HG03064 (cell line): ENCODE results near the gene LSM10.

ENCODE experiments used
- ATAC-seq: cut with Tn5 transposase; IDR thresholded peaks from one replicate; pipeline ENCODE4 v1.9.1; 2021; ENCODE audit warnings: low read depth; ENCODE audit not compliant: unreplicated experiment

Gene LSM10

DNA sequence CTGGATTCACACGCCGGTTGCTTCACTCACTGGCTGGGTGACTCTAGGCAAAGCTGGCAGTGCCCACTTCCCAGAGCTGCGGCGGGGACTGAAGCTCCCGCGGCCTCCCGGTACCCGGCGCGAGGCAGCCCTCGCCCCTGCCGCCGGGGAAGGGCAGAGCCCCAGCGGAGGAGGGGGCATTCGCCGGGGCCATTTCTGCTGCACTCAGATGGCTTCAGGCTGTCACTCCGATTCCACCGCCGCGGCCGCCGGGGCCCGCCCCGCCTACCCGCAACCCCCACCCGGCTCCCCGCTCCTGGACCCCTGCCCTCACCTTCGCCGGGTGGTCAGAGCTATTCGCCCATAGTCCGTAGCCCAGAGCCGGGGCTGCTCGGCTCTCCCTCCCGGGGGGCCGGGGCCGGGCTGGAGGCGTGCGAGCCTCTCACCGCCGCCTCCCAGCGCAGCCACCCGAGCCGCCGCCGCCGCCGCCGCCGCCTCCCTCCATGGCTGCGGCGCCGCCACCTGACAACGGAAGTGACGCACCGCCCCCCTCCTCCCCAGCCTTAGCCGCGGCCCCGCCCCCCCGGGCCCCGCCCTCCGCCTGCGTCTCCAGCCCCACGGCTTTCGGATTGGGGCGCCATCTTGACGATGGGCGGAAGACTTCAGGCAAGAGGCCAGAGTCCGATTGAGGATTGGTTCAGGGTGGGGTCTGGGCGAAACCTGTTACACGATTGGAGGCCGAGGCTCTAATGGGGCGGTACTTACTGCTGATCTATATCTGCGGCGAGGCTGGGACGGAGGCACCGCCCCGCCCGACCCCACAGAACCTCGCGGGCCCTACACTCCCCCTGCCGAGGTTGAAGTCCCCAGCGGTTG is 12.1 kb downstream of the LSM10 start, which contains the start of gene STK40:
TSS of gene STK40 (minus strand) at position 515 of the 855 bp plus-strand sequence. CDS start 24,592 bp downstream, outside the sequence.
- peak; percentile 66 for ATAC-seq

DNA sequence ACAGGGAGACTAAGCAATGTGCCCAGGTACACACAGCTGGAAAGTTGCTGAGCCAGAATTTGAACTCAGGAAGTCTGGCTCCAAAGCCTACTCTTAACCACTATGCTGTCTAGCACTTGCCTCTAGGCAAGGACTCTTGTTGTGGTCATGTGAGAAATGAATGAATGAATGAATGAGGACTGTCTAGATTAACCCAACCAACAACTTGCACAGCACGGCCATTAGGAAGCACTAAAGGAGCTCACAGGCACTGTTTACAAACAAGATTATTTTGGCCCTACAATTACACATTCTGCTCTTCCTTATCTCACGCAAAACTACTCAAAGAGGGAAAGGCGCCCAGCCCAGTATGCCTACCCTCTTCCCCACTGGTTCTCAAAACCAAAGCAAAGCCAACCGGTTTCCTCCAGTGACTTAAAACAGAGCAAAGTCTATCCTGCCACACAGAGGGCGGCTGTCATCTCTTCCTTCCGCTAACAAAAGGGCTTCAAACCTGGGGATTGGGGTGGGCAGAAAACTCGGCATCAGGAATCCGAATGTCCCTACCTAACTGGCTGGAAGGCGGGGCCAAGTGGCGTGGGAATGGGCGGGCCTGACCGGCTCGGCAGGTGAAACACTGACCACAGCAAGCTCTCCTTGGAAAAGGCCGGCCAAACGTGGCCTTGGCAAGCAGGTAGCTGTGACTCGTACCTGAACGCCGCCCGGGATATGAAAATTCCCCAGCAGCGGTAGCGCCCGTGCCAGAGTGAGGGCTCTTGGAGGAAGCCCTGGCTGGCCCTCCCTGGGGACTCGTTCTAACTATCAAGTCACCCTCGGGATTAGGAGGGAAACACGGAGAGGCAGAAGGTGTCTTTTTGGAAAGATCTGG is 12.9 kb downstream of the LSM10 start:
- no peak for ATAC-seq

DNA sequence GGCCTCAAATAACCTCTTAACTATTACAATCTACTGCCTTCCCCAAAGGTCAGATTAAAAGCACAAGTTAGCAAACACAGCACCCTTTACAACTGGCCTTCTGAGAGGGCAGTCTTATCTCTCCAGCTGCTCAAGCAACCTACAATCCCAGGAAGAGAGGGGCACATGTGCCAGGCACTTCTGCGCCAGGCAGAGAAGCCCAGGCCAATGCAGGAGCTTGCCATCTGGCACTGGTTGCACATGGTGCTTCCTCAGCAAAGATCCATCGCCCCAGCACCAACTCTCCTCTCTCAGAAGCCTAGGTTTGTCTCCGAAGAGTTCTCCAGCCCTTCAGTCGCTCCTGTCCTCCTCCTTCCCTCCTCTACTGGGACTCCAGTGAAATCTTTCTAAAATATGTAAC is 14.5 kb downstream of the LSM10 start:
- ATAC-seq = no peak

DNA sequence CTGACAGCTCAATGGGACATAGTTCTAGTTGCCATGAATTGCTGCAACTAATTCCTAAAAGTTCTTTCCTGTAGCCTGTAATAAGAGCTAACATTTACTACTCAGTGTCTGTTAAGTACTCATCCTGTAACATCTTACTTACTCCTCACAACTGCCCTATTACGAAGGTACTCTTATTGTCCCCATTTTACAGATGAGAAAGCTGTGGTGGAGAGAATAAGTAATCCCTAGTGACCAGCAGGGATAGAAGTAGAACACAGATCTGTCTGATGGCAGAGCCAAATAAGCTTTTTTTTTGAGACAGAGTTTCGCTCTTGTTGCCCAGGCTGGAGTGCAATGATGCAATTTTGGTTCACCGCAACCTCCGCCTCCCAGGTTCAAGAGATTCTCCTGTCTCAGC is 15.0 kb downstream of the LSM10 start:
- ATAC-seq = no peak

DNA sequence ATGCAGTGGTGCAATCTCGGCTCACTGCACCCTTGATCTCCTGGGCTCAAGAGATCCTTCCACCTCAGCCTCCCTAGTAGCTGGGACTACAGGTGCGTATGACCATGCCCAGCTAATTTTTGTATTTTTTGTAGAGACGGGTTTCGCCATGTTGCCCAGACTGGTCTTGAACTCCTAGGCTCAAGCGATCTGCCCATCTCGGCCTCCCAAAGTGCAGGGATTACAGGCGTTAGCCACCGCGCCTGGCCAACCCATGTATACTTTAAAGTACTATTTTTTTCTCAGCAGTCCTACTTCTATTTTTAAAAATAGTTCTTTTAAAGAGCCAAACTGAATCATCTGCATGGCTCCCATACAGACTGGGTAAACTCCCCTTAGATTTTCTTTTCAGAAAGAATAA is 15.5 kb downstream of the LSM10 start:
- no peak for ATAC-seq

DNA sequence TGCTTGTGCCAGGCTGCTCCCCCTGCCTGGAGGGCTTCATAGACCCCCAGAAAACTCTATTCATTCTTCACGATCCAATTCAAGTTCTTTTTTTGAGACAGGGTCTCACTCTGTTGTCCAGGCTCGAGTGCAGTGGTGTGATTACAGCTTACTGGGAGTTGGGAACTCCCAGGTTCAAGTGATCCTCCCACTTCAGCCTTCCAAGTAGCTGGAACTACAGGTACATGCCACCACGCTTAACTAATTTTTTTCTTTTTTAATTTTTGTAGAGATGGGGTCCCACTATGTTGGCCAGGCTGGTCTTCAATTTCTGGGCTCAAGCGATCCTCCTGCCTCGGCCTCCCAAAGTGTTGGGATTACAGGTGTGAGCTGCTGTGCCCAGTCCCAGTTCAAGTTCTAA is 16.3 kb downstream of the LSM10 start:
- no peak for ATAC-seq

DNA sequence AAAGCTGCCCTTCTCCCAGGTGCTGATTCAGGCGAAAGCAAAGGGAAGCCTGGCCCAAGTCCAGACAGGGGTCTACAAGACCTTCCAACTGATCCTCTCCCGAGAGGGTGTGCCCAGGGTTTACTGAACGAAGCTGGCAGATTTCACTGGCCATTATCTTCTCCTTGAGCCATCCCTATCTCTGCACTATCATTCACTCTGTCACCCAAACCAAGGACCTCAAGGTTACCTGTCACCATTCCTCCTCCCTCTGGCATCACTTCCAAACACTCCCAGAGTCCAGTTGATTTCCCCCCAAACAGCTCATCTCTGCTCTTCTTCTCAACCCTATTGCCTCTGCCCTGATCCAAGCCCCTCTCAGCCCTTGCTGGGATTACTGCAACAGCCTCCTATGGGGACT is 16.9 kb downstream of the LSM10 start:
- ATAC-seq = no peak

DNA sequence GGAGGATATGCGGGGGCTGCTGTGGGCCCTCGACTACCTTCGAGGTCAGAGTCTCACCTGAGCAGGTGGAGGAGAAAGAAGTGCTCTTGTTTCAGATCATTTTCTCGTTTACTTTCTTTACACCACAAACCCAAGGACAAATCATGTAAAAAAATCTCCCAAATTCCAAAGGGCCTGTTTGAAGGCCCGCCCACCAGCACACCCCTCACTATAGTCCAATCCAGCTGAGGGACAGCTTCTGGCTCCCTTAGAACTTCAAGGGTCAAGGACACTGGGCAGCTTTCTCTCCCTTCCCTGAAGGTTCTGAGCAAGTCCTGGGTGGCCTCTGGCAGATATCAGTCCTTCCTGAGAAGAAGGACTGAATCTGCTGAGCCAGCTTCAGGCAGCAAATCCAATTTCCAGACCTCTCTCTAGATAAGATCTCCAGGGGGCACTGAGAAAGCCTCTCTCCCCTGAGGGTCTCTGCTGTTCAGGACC is 17.5 kb downstream of the LSM10 start:
- ATAC-seq = no peak

DNA sequence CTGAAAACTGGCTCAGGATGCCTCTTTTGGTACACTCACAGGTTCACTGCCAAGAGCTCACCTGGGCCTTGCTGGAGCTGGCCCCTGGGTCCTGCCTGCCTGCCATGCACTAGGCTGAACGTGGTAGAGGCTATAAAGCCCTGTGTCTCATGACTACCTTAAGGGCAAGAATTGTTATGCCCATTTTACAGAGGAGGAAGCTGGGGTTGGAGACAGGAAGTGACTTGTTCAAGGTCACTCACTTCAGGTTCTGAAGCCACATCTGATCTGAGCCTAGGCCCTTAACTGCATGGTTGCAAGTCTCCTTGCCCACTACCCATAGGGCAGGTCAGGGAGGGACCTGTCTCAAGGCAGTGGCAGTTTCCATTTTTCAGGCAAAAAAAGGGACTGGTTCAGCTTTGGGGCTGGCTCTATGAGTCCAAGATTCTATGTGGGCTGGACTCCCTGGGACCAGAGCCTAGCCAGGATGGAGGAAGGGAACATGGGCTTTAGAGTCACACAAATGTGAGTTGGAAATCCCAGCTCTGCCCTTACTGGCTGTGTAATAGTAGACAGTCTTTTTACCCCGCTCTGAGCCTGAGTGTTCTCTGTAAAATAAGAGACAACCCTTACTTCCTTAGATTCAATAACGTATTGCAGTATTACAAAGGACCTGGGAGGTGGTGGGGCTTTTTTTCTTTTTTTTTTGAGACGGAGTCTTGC is 19.8 kb downstream of the LSM10 start:
- ATAC-seq = no peak

DNA sequence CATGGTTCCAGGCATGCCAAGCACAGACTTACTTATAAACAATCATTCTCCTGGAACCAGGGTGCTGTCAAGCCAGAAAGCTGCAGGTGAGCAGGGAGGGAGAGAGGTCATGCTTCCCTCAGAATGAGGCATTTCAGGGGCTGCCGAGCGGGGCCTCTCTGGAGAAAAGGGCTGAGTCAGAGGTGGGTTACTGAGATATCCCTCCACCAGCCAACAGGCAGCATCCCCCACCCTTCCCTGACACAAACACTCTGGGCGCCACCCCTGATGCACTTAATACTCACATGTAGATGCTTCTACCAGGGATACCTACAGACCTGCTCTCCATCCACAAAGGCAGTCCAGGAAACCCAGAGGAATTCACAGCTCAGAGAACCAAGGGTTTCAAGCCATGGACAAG is 25.1 kb downstream of the LSM10 start:
- no peak for ATAC-seq

DNA sequence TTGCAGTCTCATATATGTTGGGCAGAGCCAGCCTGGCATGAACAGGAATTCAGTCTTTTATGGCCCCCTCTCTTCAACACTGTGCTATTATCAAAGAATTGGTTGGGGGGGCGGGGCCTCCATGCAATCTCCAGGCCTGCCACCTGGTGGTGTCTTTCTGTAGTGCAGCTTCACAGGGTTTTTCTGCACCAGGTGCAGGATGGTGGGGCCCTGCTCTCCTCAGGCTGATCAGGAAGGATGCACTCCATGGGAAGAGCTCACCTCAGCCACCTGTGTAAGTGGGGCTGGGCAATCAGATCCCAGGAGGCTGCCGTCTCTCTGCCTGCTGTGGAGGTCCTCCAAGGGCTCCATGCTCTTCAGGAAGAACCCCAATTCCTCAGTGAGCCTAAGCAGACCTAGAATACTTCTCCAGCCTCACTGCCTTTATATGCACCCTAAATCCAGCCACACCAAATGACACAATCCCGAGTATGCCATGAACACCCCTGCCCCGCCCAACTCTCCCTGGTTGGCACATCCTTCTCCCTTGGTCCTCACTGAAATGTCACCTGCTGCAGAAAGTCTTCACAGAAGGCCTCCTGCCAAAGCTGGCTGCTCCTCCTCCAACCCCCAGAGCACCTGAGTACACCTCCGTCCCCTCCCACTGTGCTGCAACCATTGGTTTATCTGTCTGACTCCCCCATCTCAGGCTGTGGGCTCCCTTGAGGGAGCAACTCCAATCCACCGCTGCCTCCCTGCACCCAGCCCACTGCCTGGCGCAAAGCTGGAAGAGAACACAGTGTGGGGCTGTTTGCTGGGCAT is 28.4 kb downstream of the LSM10 start:
- no peak for ATAC-seq

DNA sequence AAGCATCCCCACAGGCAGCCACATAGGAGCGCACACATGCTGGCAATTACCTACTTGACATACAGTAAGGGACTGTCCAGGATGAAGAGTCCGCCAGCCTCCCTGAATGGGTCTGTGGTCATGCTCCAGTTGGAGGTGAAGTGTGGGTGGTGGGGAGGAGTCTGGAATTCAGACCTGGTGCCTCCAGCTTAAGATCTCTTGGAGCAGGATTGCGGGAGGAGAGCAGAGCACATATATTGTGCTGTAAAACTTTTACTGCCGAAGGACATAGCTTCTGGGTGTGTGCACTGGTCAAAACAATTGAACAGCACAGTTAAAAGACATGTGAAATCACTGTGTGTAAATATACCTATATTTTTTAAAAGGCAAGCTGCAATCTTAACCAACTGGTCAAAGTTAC is 29.9 kb downstream of the LSM10 start:
- ATAC-seq = no peak

DNA sequence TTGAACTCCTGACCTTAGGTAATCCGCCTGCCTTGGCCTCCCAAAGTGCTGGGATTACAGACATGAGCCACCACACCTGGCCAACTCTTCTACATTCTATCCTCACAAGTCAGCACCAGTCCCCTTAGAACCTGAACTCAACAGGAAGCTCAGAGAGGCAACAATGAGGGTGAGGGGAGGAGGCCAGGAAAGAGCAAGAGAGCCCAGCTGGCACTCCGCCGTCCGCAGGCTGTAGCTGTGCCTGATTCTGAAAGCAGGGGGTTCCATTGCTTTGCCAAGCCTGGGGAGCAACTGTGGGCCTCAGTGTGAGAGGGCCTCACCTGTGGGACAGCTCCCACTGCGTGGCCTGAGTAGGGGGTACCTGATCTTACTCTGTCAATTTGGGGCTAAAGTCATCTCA is 30.6 kb downstream of the LSM10 start:
- ATAC-seq = no peak

DNA sequence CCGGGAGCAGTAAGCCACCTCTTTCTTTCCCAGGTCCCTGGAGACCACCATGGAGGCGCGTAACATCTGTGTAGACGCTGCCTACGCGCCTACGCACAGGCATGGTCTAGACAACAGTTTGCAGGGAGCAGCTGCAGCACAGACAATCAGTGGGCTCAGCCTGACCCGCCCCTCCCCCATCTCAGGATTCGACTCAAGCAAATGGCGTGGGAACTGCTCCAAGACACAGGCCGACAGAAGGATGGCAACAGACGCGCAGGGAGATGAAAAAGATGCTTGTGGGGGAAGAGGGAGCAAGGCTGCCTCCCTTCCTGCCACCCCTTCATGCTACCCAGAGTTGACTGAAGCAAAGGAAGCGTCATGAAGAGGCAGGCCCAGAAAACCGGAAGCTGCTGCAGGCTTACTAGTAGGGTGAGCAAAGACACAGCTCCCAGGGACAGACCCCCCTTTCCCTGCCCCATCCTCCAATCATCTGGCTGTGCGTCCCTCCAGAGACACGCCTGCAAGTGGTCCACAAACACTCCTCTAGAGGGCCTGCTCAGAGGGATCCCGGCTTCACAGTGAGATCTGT is 31.5 kb downstream of the LSM10 start:
- ATAC-seq = no peak

DNA sequence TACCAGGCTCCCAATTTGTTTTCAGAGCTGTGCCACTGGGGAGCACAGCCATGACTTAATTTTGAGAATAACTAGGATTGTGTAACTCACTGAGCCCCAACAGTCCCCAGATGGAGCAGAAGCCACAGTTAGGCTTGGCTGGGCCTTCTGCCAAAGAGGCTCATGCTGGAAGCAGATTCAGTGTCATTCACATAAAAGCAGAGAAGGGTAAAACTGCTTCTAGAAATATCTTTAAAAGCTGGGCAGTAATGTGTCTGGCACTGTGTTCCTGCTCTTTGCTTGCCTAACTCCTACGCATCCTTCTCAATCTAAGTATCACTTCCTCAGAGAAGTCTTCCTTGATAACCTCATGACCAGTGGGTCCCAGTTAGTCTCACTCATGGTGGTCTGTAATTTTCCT is 32.3 kb downstream of the LSM10 start:
- ATAC-seq = no peak

DNA sequence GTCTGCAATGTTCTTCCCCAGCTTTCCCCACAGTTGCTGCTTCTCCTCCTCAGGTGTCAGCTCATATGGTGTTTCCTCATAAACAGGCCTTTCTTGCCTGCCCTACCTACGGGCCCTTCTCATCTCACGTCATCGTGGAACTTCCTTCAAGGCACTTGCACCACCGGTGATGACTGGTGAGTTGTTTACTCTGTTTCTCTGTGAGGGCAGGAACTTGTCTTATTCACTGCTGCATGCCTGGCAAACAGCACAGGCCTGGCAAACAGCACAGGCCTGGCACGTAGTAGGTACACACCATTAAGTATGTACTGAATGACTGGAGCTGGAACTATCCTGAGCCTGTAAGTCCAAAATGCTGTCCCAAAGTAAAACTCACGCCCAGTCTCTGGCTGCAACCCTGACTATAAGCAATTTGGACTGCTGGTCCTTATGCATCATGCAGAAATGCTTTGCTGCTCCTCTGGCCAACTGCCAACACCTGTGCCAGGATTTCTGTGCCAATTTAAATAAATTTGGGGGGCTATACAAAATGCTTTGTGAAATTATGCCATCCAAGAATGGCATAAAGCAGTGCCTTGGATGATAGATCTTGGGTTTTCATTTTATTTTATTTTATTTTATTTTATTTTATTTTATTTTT is 37.7 kb downstream of the LSM10 start:
- no peak for ATAC-seq

DNA sequence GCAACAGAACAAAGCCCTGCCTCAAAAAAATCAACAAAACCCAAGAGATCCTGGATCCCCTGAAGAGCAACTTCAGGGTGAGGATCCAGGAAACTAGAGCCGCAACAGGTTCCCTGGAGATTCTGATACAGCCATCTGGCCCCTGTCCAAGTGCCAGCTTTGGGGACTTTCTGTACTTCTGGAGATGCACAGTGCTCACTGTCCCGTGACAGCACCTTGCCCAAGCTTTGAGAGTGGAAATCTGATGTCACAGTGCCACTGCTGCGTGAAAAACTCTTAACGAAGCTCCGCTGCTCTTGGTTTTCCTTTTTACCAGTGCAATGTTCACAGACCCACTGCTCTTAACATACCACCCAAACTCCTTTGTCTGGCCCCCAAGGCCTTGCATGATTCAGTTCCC is 38.3 kb downstream of the LSM10 start:
- ATAC-seq = no peak

DNA sequence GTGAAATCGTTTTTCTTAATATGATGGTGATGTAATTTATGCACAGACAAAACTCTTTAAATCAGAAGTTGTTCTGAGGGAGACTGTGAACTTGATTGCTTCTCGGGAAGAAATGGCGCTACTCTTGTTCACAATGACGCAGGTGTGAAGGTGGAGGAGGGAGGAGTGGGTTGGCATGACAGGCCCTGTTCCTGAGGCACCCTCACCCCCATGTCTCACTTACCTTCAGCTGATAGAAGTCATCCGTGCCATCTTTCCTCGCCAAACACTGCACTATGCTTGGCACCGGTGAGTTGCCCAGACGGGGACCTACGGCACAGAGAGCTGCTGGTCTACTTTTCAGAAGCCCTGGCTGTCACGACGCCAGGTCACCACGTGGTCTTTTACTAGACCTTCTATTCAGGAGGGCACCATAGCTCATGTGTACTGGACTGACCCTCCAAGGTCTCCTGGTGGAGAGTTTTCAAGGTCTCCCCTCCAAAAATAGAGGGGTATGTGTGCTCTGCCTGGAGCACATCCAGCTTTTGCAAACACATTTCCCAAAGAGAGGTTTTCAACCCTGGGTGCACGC is 39.1 kb downstream of the LSM10 start:
- no peak for ATAC-seq

DNA sequence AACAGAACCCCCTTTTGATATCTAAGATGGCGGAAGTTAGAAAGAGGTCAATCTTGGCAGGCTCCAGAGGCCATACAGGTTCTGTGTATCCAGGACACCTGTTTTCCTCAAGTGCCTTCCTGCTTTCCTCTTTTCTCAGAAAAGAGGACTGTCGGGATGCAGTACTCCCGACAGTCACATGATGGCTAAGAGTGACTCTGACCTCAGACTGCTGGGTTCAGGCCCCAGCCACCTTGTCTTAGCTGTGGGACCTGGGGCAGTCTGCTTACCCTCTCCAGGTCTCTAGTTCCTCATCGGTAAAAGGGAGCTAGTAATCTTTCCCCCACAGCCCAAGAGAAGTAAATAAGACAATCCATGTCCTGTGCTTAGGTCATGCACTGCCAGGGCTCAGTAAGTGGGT is 41.9 kb downstream of the LSM10 start:
- ATAC-seq = no peak
